Measurements from ENCODE around the gene ST6GALNAC4.

ST6GALNAC4 gene

GRCh38 chr9:127875306-127875966 is 41.4 kb downstream of the ST6GALNAC4 start:
- Mint-ChIP-seq H3K4me1 (peaks cover 25% of the 10 kb centered on the region), H3K9me3 (no peaks in the 10 kb centered on the region), H3K27me3 (ENCODE audit: low read depth) (no peaks in the 10 kb centered on the region), H3K36me3 (ENCODE audit: low read depth) (peaks cover 8% of the 10 kb centered on the region), H3K27ac (peak overlapping the region; percentile 81 to 92 (median 90)), H3K4me3 (peak overlapping the region; percentile 73 to 85 (median 82))
- no peak for TF ChIP-seq CTCF (IDR thresholded peaks at IDR 0.05; ENCODE audit: unreplicated experiment in 3 of 3)

- peaks cover 8% of the 10 kb centered on the region for H3K36me3 Mint-ChIP-seq (ENCODE audit: low read depth)
- no peaks in the 10 kb centered on the region for H3K9me3 Mint-ChIP-seq
- H3K27ac Mint-ChIP-seq, result peak overlapping the region in 2 of 3 experiments; percentile 90 to 92
- H3K4me3 Mint-ChIP-seq, result peak overlapping the region; percentile 73 to 85 (median 82)
- no peaks in the 10 kb centered on the region for H3K27me3 Mint-ChIP-seq (ENCODE audit: low read depth)
- no peak for TF ChIP-seq CTCF (IDR thresholded peaks at IDR 0.05; ENCODE audit: unreplicated experiment in 3 of 3)
- peaks cover 25% of the 10 kb centered on the region for H3K4me1 Mint-ChIP-seq
Observed at GRCh38 chr9:127874301-127875221, 42.3 kb downstream of the ST6GALNAC4 start.

- H3K27me3 Mint-ChIP-seq (ENCODE audit: low read depth), result no peaks in the 10 kb centered on the region
- TF ChIP-seq CTCF (IDR thresholded peaks at IDR 0.05; ENCODE audit: unreplicated experiment in 3 of 3), result no peak
- no peak overlapping the region for H3K27ac Mint-ChIP-seq
- H3K4me1 Mint-ChIP-seq, result peaks cover 22% of the 10 kb centered on the region
- no peaks in the 10 kb centered on the region for H3K9me3 Mint-ChIP-seq
- no peak overlapping the region for H3K4me3 Mint-ChIP-seq
- peaks cover 8% of the 10 kb centered on the region for H3K36me3 Mint-ChIP-seq (ENCODE audit: low read depth)
Observed at GRCh38 chr9:127873886-127874285, 43.0 kb downstream of the ST6GALNAC4 start.

- Mint-ChIP-seq H3K9me3 (no peaks in the 10 kb centered on the region), H3K4me3 (no peak overlapping the region), H3K27me3 (ENCODE audit: low read depth) (no peaks in the 10 kb centered on the region), H3K4me1 (peaks cover 16% of the 10 kb centered on the region), H3K36me3 (ENCODE audit: low read depth) (peaks cover 10% of the 10 kb centered on the region), H3K27ac (no peak overlapping the region)
- no peak for TF ChIP-seq CTCF (IDR thresholded peaks at IDR 0.05; ENCODE audit: unreplicated experiment in 3 of 3)
Observed at GRCh38 chr9:127873223-127873691, 43.6 kb downstream of the ST6GALNAC4 start.

- peaks cover 11% of the 10 kb centered on the region for H3K4me1 Mint-ChIP-seq
- no peak overlapping the region for H3K4me3 Mint-ChIP-seq
- TF ChIP-seq CTCF (IDR thresholded peaks at IDR 0.05; ENCODE audit: unreplicated experiment in 3 of 3), result no peak
- H3K27me3 Mint-ChIP-seq (ENCODE audit: low read depth), result no peaks in the 10 kb centered on the region
- H3K27ac Mint-ChIP-seq, result peak overlapping the region in 1 of 3 experiments; percentile 40
- H3K9me3 Mint-ChIP-seq, result no peaks in the 10 kb centered on the region
- peaks cover 9% of the 10 kb centered on the region for H3K36me3 Mint-ChIP-seq (ENCODE audit: low read depth)
Observed at GRCh38 chr9:127872369-127873222, 44.2 kb downstream of the ST6GALNAC4 start.
